Stimulated activated naive CD8-positive, alpha-beta T cell treated with anti-CD3 and anti-CD28 coated beads, Interleukin-15, amount 100 ng/mL, for 72 hours (primary cell): Measurements from ENCODE around the gene ZBTB4.
"Not testable (repeated sequence)": the region's sequence is repeated elsewhere in the genome, so short reads cannot be mapped to it uniquely, and the experiment has no call there.

Source experiments
- ATAC-seq: fragments of 150-1000 bp; cut with Tn5 transposase; 2 replicates; pipeline ENCODE4 v1.10.0; 2021; ENCODE audit warnings: mild to moderate bottlenecking, moderate library complexity
- DNase-seq, 2 donors: peaks; one replicate each; pipeline ENCODE4 v3.0.0; 2021 to 2022
- H3K27ac Mint-ChIP-seq, 2 donors: one replicate each; pipeline ENCODE4 v1.8.0; 2022; ENCODE audit warnings: mild to moderate bottlenecking in 2 of 2, mixed read lengths in 2 of 2, moderate library complexity in 2 of 2
- H3K27me3 Mint-ChIP-seq: one replicate; pipeline ENCODE4 v1.8.0; 2022; ENCODE audit warnings: mixed read lengths
- H3K4me1 Mint-ChIP-seq: one replicate; pipeline ENCODE4 v1.8.0; 2022; ENCODE audit warnings: mild to moderate bottlenecking, mixed read lengths
- H3K4me3 Mint-ChIP-seq, 2 donors: one replicate each; pipeline ENCODE4 v1.8.0; 2022; ENCODE audit warnings: mild to moderate bottlenecking in 2 of 2, mixed read lengths in 2 of 2, moderate library complexity in 1 of 2
- H3K9me3 Mint-ChIP-seq, 2 donors: one replicate each; pipeline ENCODE4 v1.8.0; 2022; ENCODE audit warnings: mixed read lengths in 2 of 2

Gene ZBTB4

GRCh38 chr17:7499161-7499560 lies 19.7 kb upstream of the ZBTB4 start:
- H3K27me3 Mint-ChIP-seq: no peaks in the 10 kb centered on the region
- H3K9me3 Mint-ChIP-seq: no peaks in the 10 kb centered on the region
- ATAC-seq (no peak), DNase-seq (no peak)
- H3K27ac Mint-ChIP-seq: no peak overlapping the region
- peaks cover 1% of the 10 kb centered on the region for H3K4me1 Mint-ChIP-seq
- H3K4me3 Mint-ChIP-seq: no peak overlapping the region

- ATAC-seq: no peak
- peaks cover 17% of the 10 kb centered on the region for H3K4me1 Mint-ChIP-seq
- peak overlapping the region in 1 of 2 donors; percentile 81 for H3K27ac Mint-ChIP-seq
- no peak for DNase-seq
- no peaks in the 10 kb centered on the region for H3K27me3 Mint-ChIP-seq
- no peaks in the 10 kb centered on the region for H3K9me3 Mint-ChIP-seq
- no peak overlapping the region for H3K4me3 Mint-ChIP-seq
Observed at GRCh38 chr17:7497636-7498035, 18.2 kb upstream of the ZBTB4 start.

GRCh38 chr17:7497228-7497627 lies 17.8 kb upstream of the ZBTB4 start:
- ATAC-seq: no peak
- Mint-ChIP-seq H3K4me3 (no peak overlapping the region), H3K27ac (peak overlapping the region in 1 of 2 donors; percentile 81), H3K9me3 (no peaks in the 10 kb centered on the region), H3K27me3 (no peaks in the 10 kb centered on the region), H3K4me1 (peaks cover 17% of the 10 kb centered on the region)
- DNase-seq: no peak

GRCh38 chr17:7496470-7497183 lies 17.2 kb upstream of the ZBTB4 start:
- Mint-ChIP-seq H3K27me3 (no peaks in the 10 kb centered on the region), H3K27ac (peak overlapping the region in 1 of 2 donors; percentile 81), H3K4me3 (no peak overlapping the region), H3K4me1 (peaks cover 21% of the 10 kb centered on the region), H3K9me3 (no peaks in the 10 kb centered on the region)
- ATAC-seq (no peak), DNase-seq (no peak)

- ATAC-seq (no peak), DNase-seq (no peak)
- no peaks in the 10 kb centered on the region for H3K27me3 Mint-ChIP-seq
- H3K4me3 Mint-ChIP-seq: no peak overlapping the region
- H3K4me1 Mint-ChIP-seq: peaks cover 27% of the 10 kb centered on the region
- no peaks in the 10 kb centered on the region for H3K9me3 Mint-ChIP-seq
- H3K27ac Mint-ChIP-seq: peak overlapping the region in 1 of 2 donors; percentile 20
Observed at GRCh38 chr17:7495906-7496434, 16.5 kb upstream of the ZBTB4 start.

- no peaks in the 10 kb centered on the region for H3K27me3 Mint-ChIP-seq
- peaks cover 43% of the 10 kb centered on the region for H3K4me1 Mint-ChIP-seq
- H3K4me3 Mint-ChIP-seq: no peak overlapping the region
- no peak for ATAC-seq
- H3K27ac Mint-ChIP-seq: peak overlapping the region in 1 of 2 donors; percentile 41
- H3K9me3 Mint-ChIP-seq: no peaks in the 10 kb centered on the region
- DNase-seq: no peak
Observed at GRCh38 chr17:7493941-7494340, 14.5 kb upstream of the ZBTB4 start.

GRCh38 chr17:7491583-7491982 lies 12.2 kb upstream of the ZBTB4 start:
- ATAC-seq (no peak), DNase-seq (no peak)
- H3K4me1 Mint-ChIP-seq: peaks cover 64% of the 10 kb centered on the region
- H3K4me3 Mint-ChIP-seq: no peak overlapping the region
- no peaks in the 10 kb centered on the region for H3K27me3 Mint-ChIP-seq
- H3K27ac Mint-ChIP-seq: peak overlapping the region in 1 of 2 donors; percentile 1
- no peaks in the 10 kb centered on the region for H3K9me3 Mint-ChIP-seq

- Mint-ChIP-seq H3K4me1 (peaks cover 77% of the 10 kb centered on the region), H3K9me3 (no peaks in the 10 kb centered on the region), H3K27me3 (no peaks in the 10 kb centered on the region), H3K27ac (peak overlapping the region in 1 of 2 donors; percentile 35), H3K4me3 (no peak overlapping the region)
- DNase-seq (no peak), ATAC-seq (no peak)
Observed at GRCh38 chr17:7490144-7490543, 10.7 kb upstream of the ZBTB4 start.

GRCh38 chr17:7486181-7486580 lies 6.8 kb upstream of the ZBTB4 start:
- no peaks in the 10 kb centered on the region for H3K9me3 Mint-ChIP-seq
- peaks cover 80% of the 10 kb centered on the region for H3K4me1 Mint-ChIP-seq
- peak overlapping the region; percentile 76 to 78 for H3K4me3 Mint-ChIP-seq
- H3K27me3 Mint-ChIP-seq: no peaks in the 10 kb centered on the region
- H3K27ac Mint-ChIP-seq: peak overlapping the region in 1 of 2 donors; percentile 28
- DNase-seq: no peak
- no peak for ATAC-seq

- ATAC-seq (no peak), DNase-seq (no peak)
- H3K27ac Mint-ChIP-seq: peak overlapping the region; percentile 100
- H3K9me3 Mint-ChIP-seq: no peaks in the 10 kb centered on the region
- H3K27me3 Mint-ChIP-seq: no peaks in the 10 kb centered on the region
- H3K4me3 Mint-ChIP-seq: peak overlapping the region; percentile 89 to 99
- H3K4me1 Mint-ChIP-seq: peaks cover 83% of the 10 kb centered on the region
Observed at GRCh38 chr17:7484919-7485377, 5.5 kb upstream of the ZBTB4 start.

- ATAC-seq: peak; percentile 74
- Mint-ChIP-seq H3K27me3 (no peaks in the 10 kb centered on the region), H3K9me3 (no peaks in the 10 kb centered on the region), H3K27ac (peak within 1 kb of the TSS; percentile 100), H3K4me1 (peaks cover 79% of the 10 kb centered on the region), H3K4me3 (peak within 1 kb of the TSS; percentile 89 to 99)
- peak; percentile 98 to 100 for DNase-seq
Observed at GRCh38 chr17:7484067-7484918, 4.9 kb upstream of the ZBTB4 start, which contains the start of gene POLR2A. Gene POLR2A (plus strand): TSS chr17:7484366.

- ATAC-seq (peak; percentile 69), DNase-seq (peak; percentile 91 to 94)
- Mint-ChIP-seq H3K27ac (peak overlapping the region; percentile 100), H3K4me3 (peak overlapping the region; percentile 89 to 99), H3K4me1 (peaks cover 74% of the 10 kb centered on the region), H3K9me3 (no peaks in the 10 kb centered on the region), H3K27me3 (no peaks in the 10 kb centered on the region)
Observed at GRCh38 chr17:7483255-7484066, 4.0 kb upstream of the ZBTB4 start.

- H3K9me3 Mint-ChIP-seq, ATAC-seq, H3K27me3 Mint-ChIP-seq, DNase-seq: not testable (repeated sequence)
- H3K27ac Mint-ChIP-seq: peak overlapping the region; percentile 100
- H3K4me3 Mint-ChIP-seq: peak overlapping the region; percentile 89 to 99
- H3K4me1 Mint-ChIP-seq: peaks cover 76% of the 10 kb centered on the region
Observed at GRCh38 chr17:7482742-7483088, 3.3 kb upstream of the ZBTB4 start.

- not testable (repeated sequence) for ATAC-seq, H3K9me3 Mint-ChIP-seq, H3K27me3 Mint-ChIP-seq, DNase-seq
- Mint-ChIP-seq H3K4me1 (peaks cover 76% of the 10 kb centered on the region), H3K4me3 (peak overlapping the region; percentile 89 to 99), H3K27ac (peak overlapping the region in 1 of 2 donors; percentile 100)
Observed at GRCh38 chr17:7481842-7482741, 2.7 kb upstream of the ZBTB4 start.
